NCI-H128 (cell line): Measurements from ENCODE around the gene MTREX.

ENCODE experiments used
- DNase-seq: peaks from one replicate; lab custom pipeline; 2025; ENCODE audit not compliant: unreplicated experiment; lab: John Stamatoyannopoulos, UW

The MTREX gene

DNA sequence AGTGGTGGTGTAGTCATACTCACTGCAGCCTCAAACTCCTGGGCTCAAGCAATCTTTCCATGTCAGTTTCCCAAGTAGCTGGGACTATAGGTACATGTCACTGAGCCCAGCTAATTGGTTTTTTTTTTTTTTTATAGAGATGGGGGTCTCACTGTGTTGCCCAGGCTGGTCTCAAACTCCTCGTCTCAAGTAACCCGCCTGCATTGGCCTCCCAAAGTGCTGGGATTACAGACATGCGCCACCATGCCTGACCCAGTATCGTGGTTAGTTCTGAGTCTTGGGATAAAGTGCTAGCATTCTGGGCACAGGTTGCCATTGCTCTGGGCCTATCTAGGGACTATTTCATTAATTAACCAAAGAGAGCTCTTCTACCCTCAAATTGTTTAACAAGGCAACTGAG lies 118.7 kb downstream of the MTREX start:
- DNase-seq: no peak

DNA sequence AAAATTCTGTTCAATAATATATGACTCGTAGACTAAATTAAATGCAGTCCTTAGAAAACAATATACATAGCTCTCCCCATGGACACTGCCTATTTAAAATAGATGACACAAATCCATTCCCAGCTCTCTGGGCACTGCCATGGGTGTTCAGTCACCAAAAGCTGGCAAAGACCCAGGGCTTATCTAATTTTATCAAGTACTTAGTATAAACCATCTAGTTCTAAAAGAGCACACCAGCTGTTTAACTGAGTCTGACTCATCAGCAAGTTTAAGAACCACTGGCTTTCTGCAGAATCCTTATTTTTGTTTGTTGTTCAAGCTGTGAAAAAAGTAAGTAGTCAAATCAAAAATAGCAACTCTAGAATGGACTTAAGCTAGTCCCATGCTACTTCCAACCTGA lies 119.4 kb downstream of the MTREX start:
- DNase-seq: no peak

DNA sequence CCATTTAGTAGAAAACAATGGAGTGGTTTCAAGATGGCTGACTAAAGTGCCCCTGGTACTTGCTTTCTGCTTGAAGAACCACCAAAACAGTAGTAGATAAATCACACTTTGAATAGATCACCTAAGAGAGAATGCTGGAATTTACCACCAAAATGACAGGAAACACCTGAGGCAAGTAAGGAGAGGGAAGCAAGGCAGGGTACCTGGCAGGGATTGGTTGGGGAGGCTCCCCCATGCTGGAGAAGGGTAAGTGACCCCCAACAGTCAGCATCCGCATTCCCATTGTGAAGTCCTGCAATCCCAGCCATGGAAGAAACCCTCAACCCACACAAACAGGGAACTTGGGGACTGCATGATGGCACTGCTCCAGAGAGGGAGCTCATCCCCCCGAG lies 121.4 kb downstream of the MTREX start:
- no peak for DNase-seq

DNA sequence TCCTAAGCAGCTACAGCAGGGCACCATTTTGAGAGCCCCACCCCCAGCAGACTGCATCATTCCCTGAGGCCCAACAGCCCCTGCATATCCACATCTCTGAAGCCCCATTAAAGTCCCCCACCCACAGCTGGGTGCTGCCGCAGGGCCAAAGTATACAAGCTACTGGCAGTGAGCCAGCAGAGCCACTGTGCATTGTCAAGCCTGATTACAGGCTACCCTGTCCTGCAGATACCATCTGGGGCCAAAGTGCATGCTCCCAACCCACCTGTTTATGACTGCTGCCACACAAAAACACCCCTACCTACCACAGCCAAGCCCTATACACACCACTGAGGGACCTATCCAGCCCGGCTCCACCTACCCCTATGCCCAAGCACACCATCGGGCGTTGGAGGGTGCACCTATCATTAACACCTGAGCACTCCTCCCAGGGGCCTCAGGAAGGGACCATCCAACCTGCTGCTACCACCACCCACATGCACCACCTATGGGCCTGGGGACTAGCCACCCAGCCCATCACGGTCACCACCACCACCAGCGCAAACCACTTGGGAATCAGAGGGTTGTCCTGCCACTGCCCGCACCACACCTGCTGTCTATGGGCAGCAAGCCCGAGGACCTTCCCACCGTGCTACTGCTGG lies 121.9 kb downstream of the MTREX start:
- DNase-seq: no peak

DNA sequence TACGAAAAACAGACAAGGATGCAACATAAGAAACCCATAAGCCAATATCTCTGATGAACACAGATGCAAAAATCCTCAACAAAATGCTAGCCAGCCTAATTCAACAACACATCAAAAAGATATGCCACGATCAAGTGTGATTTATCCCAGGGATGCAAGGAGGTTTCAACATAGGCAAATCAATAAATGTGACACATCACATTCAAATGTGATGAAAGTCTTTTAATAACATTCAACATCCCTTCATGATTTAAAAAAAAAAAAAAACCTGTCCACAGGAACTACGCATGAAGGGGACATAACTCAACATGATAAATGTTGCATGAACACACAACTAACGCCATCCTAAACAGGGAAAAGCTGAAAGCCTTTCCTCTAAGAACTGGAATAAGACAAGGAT lies 124.8 kb downstream of the MTREX start:
- DNase-seq: no peak

DNA sequence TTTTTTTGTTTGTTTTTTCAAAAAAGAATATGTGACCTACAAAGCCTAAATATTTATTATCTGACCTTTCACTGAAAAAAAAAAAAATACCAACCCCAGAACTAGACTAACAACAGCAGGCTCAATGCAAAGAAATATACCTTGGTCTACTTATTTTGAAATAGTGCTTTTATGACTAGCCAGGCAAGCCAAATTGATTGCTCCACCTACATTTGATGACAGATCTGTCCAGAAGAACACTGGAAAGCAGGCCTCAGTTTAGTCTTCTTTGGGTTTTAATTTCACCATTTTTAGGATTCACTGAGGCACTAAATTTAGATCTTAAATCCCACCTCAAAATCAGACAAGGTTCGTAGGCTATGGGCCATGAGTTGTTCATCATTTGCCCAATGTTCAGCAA lies 129.7 kb downstream of the MTREX start:
- no peak for DNase-seq

DNA sequence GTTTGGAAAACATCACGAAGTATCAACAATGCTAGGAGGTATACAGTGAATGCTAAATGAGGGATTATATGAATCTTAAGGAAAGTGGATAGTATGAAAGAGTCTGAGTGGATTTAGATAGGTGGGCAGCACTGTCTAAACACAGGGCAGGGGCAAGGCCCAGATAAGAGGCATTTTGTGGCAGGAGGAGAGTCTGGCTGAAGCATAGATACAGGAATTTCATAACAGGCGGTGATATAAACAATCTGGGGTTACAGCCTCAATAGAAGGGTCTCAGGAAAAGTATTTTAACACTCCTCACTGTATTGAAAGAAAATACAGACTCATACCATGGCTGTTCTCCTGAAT lies 130.0 kb downstream of the MTREX start:
- no peak for DNase-seq

GRCh38 chr5:55438998-55439397 lies 131.2 kb downstream of the MTREX start:
- DNase-seq: no peak

DNA sequence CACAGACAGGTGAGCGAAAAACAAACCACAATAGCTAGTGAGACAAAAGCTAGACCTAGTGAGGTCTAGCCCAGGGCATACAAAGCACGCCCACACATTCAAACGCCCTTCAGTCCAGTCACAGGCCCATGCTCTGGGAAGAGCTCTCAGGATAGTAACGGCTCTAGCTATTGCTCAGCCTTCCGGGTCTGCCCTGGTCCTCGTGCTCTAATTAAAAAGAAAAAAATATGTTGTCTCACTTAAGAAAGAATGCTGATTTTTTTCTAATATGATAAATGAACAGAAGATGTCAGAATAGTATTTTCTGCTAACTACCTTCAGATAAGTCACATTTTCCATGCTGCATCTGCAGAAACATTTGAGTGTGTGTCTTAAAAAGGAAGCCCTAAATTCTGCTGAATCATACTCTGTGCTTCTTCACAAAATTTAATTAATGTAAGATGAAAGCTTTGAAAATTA lies 132.4 kb downstream of the MTREX start:
- DNase-seq: no peak

GRCh38 chr5:55441107-55441771 lies 133.4 kb downstream of the MTREX start:
- no peak for DNase-seq

- no peak for DNase-seq
Measured at GRCh38 chr5:55441954-55442353, 134.2 kb downstream of the MTREX start.

DNA sequence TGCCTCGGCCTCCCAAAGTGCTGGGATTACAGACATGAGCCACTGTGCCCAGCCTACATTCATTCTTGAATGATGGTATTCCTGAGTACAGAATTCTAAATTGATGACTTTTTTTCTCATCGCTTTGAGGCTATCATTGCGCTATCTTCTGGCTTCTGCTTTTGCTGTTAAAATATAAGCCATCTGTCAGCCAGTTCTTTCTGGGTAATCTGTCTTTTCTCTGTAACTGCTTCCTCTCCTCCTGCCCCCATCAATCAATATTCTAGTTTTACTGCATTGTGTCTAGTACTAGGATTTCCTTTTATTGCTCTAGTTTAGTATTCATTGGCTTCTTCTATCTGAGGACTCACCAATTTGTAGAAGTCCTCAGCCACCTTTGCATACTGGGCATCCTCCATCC lies 138.0 kb downstream of the MTREX start:
- no peak for DNase-seq

DNA sequence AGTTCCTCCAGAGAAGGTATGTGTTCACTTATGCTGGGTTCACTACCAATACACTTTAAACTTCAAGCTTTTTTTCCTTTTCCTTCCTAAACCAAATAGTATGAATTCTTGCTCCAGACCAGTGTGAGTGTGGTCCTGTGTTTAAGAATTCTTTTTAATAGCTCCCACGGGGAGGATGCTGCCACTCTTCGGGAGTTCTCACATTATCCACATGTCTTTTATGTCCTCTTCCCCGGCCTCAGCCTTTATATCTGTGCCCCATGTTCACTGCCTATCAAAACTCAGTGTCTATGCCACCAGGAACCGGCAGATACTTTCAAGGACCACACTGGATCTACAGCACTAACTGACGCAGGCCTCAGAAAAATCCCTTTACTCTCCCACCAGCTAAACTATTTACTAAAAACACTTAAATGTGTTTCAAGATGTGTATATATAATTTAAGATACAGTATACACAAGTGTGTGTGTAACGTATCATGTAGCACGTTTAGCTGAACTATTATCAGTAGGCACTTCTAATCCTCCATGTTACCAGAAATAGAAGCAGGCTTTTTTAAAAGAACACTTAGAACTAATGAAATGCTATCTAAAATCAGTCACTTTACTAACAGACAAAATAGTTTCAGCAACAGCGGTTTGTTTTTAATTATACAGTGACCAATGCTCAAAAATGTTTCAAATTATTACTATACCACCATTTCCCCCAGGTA lies 139.0 kb downstream of the MTREX start:
- no peak for DNase-seq

GRCh38 chr5:55450050-55450765 lies 142.4 kb downstream of the MTREX start:
- no peak for DNase-seq

DNA sequence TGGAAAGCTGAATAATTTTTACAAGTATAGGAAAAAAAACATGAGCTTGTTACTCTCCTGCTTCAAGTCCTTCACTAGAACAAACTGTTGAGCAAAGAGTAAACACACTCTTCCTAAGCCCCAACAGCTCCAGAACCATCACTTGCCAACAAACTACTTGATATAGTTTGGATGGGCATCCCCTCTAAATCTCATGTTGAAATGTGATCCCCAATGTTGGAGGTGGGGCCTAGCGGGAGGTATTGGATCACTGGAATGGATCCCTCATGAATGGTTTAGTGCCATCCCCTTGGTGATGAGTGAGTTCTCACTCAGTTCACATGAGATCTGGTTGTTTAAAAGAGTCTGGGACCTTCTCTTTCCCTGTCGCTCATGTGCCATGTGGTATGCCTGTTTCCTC lies 144.2 kb downstream of the MTREX start:
- DNase-seq: no peak

- DNase-seq: no peak
Measured at GRCh38 chr5:55453211-55453610, 145.4 kb downstream of the MTREX start.

DNA sequence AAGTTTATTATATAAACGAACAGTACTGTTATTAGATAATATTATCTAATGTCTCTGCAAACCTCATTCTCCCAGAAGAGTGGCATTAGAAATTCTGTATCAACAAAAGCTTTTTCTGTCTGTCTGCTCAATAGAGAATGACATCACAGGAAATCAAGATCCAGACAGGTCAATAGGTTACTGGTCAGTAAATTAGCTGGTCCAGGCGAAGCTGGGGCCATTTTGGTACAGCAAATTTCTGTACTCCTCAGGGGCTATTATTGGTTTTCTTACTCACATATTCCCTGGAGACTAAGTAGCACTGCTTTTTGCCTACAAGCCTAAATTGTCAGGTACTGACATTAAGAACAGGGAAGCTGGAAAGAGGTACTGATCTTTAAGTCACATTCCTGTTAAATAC lies 146.5 kb downstream of the MTREX start:
- no peak for DNase-seq

DNA sequence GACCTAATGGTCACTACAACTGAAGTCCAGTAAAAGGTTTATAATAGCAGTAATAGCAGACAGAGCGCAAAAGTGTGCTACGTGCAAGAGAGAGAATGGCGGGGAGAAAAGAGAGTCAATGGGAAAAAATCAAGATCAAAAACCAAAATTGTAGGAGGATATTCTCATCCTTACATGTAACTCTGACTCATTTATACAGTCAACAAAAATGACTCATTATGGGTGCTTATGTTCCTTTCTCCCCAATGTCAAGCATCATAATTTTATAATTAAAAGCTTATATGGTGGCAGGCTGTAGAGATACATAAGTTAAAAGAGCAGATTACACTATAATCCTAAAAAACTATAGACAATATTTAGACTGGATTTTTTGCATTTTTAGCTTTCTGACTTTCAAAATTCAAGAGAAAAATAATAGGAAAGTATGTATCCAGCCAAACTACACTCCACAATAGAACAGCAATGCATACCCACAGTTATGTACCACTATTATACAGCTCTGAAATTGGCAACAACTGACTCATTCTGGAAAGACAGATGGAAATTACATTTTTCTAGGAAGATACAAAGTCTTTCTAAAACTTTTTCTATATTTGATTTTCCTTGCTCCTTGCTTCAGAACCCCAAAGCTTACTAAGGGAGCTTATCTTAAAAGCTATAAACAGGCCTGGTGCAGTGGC lies 148.6 kb downstream of the MTREX start:
- DNase-seq: no peak

DNA sequence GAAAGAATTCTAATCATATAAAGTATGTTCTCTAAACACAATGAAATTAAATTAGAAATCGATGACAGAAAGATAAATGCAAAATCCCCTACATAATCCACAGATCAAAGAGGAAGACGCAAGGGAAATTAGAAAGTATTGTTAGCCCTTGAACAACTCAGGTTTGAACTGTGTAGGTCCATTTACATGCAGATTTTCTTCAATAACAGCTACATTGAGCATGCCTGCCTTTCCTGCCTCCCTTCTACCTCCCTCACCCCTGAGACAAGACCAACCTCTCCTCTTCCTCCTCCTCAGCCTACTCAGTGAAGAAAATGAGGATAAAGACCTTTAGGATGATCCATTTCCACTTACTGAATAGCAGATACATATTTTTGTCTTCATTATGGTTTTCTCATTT lies 151.8 kb downstream of the MTREX start:
- no peak for DNase-seq

DNA sequence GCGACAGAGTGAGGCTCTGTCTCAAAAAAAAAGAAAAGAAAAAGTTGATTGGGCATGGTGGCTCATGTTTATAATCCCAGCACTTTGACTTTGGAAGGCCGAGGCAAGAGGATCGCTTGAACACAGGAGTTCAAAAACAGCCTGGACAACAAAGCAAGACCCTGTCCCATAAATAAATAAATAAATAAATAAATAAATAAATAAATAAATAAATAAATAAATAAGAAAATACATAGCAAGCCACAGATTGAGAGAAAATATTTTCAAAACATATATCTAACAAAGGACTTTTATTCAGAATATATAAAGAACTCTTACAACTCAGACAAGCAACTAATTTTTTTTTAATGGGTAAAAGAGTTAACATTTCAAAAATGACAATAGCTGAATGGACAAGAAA lies 155.8 kb downstream of the MTREX start:
- DNase-seq: no peak

- no peak for DNase-seq
Measured at GRCh38 chr5:55467862-55468551, 160.2 kb downstream of the MTREX start.
